NCI-H1105 (cell line): ENCODE results near the gene SYNGR1.
"Not testable (repeated sequence)": the region's sequence is repeated elsewhere in the genome, so short reads cannot be mapped to it uniquely, and the experiment has no call there.

Experiments used
- DNase-seq: peaks from one replicate; lab custom pipeline; 2025; lab: John Stamatoyannopoulos, UW

The SYNGR1 gene

DNA sequence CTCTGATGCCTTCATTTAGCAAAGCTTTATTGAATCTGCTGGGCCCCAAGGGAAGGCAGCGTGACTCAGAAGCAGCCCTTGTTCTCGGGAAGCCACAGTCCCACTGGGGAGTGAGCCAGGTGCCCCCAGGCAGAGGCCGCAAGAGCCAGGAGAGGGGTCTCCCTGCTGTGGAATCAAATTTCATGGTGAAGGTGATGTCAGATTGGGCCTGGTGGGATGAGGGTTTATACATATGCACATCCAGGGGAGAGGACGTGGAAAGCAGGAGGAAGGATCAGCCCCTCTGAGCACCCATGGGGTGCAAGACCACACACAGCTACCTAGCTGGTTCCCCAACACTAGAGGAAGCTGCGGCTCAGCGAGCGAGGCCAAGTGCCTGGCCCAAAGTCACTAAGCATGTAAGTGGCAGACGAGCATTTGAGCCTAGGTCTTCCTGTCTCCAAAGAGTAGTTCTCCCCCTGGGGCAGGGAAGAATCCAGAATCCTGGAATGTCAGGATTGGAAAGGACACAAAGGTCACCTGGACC, 2.0 kb downstream of the SYNGR1 start:
- DNase-seq: no peak

- no peak for DNase-seq
Observed at GRCh38 chr22:39352306-39352891, 2.6 kb downstream of the SYNGR1 start.

GRCh38 chr22:39353346-39353745, 3.6 kb downstream of the SYNGR1 start:
- no peak for DNase-seq

DNA sequence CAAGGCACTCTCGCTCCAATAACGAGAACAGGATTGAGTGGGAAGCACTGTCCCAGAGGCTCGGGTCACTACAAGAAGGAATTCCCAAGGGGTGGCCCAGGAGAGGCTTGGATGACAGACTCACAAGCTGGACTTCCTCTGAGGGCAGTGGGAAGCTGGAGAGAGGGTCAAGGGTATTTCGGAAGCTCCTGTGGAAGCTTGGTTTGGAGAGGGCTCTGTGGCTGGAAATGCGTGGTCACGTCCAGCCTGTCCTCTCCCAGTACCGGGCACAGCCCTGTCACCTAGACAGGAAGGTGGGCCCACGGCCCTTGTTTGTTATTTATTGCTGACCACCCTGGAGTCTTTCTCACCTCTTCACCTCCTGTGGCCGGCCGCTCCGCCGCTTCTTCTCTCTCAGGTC, 5.3 kb downstream of the SYNGR1 start:
- DNase-seq: no peak

DNA sequence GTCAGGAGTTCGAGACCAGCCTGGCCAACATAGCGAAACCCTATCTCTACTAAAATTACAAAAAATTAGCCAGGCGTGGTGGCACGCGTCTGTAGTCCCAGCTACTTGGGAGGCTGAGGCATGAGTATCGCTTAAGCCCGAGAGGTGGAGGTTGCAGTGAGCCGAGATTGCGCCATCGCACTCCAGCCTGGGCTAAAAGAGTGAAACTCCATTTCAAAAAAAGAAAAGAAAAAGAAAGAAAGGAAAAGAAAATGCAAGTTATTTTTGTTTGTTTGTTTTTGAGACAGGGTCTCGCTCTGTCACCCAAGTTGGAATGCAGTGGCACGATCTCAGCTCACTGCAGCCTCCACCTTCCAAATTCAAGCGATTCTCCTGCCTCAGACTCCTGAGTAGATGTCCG, 6.0 kb downstream of the SYNGR1 start:
- DNase-seq: not testable (repeated sequence)

DNA sequence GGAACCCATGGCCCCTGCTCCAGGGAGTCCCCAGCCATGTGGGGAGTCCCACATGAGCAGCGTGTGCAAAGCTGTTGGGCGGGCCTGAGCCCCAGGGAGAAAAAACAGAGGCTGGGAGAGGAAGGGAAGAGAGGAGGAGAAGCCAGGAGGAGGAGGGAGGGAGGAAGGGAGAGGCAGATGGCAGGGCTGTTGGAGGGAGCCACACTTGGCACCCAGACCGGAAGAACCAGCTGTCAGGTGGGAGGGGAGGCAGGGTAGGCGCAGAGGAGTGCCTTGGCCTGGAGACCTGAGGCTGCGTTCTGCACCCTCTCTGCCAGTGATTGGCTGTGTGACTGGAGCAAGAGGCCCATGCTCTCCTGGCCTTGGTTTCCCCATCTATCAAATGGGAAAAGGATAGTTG, 6.7 kb downstream of the SYNGR1 start:
- peak; percentile 2 for DNase-seq

GRCh38 chr22:39357110-39358108, 7.6 kb downstream of the SYNGR1 start:
- not testable (repeated sequence) for DNase-seq

- not testable (repeated sequence) for DNase-seq
Observed at GRCh38 chr22:39358197-39358596, 8.4 kb downstream of the SYNGR1 start.

DNA sequence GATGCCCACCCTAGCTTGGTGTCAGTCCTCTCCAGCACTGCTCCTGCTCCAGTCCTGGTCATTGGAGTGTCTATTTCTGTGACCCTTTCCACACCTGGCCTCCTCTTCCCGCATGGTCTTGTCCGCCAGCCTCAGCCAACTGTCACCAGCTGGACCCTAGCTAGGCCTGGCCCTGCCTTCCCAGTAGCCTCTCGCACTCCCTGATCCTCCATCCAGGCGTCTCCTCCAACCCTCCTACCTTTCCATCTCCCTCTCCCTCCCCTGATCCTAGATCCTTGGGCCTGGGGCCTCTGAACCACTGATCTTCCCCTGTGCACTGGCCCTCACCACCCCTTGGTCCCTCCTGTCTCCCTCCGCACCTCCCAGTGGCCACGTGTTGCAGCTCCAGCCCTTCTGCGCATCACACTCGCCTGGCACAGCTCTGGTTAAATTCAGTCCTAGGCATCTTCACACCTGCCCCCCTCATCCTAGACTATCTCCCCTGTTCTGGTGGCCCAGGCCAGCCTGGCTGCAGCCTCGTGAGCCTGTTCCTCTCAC, 9.9 kb downstream of the SYNGR1 start:
- no peak for DNase-seq

GRCh38 chr22:39360242-39360641, 10.5 kb downstream of the SYNGR1 start:
- no peak for DNase-seq

- DNase-seq: no peak
Observed at GRCh38 chr22:39360674-39361413, 11.1 kb downstream of the SYNGR1 start.

DNA sequence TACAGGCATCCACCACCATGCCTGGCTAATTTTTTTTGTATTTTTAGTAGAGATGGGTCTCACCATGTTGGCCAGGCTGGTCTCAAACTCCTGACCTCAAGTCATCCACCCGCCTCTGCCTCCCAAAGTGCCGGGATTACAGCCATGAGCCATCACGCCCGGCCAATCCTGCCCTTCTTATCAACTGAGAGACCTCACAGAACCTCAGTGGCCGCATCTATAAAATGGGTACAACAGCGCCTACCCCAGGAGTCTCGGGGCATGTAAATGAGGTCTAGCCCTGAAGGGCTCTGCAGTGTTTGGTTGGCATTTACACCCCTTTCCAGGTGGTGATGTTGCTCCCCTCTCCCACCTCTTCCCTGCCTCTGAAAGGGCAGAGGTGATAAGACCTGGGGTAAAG, 11.7 kb downstream of the SYNGR1 start:
- no peak for DNase-seq

DNA sequence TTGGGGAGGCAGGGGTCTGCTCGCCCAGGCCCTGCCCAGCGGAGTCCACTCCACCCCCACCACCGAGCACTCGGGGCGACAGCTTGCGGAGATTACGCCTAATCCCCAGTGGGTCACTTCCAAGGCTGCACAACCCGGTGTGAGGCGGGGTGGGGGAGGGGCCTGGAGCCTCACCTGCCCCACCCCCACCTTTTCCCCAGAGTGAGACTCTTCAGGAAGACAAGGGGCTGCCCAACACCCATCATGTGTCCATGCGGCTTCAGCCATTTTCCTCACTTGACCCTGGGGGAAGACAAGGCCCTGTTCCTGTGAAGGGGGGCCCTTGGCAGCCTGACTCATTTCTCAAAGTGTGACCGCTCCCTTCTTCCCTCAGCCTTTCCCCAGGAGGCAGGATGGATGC, 12.5 kb downstream of the SYNGR1 start:
- DNase-seq: no peak

DNA sequence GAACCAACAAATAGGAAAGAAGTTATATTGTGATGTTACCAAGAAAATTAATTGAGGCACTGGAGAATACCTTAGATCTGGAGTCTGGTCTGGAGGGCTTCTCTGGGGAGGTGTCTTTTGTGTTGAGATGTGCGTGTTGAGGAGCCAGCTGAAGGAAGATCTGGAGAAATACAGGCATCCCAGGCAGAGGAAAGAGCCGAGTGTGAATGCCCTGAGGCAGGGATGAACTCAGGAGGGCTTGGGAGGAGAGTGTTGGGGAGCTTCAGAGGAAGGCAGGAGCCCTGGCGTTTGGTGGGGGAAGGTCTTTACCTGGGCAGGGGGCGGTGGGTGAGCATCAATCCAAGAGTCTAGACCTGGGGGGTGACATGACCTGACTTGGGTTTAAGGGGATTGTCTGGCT, 13.1 kb downstream of the SYNGR1 start:
- DNase-seq: no peak

- no peak for DNase-seq
Observed at GRCh38 chr22:39363751-39364515, 14.1 kb downstream of the SYNGR1 start.

DNA sequence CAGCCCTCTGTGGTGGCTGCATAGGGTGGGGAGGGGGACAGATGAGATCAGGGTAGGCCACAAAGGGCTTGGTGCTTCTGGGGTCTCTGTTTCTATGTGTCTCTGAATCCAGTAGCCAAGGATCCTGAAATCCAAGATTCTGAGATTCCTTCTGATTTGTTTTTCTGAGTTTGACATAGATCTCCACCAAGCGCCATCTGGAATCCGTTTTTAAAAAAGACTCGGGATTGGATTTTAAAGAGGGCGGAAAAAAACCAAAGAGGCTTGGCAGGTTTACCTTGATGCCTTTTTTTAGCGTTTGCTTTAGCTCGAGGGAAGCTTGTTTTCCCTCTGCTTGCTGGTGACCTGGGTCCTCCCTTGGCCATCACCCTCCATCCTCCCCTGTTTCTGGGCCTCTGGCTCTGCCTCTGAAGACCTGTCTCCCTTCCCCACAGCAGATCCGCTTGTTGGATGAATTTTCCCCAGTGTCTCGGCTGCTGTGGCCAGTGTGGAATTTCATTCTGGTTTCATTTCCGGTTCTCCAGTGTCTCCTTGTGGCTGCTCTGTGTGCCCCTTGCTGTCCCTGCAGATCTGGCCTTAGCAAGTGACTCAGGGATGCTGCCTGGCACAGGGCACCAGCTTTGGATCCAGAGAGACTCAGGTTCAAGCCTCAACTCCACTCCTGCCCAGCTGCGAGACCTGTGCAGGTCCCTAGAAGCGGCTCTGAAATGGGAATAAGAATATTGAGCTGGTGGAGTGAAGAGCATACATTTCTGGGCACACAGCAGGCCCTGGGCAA, 15.1 kb downstream of the SYNGR1 start:
- DNase-seq: no peak

GRCh38 chr22:39365492-39365780, 15.6 kb downstream of the SYNGR1 start:
- DNase-seq: no peak

- no peak for DNase-seq
Observed at GRCh38 chr22:39367035-39367434, 17.2 kb downstream of the SYNGR1 start.

GRCh38 chr22:39368461-39368911, 18.7 kb downstream of the SYNGR1 start:
- no peak for DNase-seq

DNA sequence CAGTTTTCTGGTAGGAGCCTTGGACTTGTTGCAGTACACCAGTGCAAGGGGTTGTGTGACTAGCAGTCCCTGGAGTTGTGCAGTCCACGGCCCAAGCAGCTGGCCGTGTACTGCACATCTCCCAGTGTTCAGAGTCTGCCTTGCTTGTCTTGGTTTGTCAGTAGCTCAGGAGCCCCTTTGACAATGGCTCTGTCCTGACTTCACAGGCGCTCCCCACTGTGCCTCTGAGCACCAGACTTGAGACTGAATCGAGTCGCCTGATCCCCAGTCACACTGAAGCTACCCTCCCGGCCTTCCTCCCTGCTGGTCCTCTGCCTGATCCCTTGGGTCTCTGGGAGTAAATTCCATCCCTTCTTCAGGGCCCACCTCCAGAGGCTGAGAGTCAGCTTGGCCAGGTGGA, 19.4 kb downstream of the SYNGR1 start:
- no peak for DNase-seq

DNA sequence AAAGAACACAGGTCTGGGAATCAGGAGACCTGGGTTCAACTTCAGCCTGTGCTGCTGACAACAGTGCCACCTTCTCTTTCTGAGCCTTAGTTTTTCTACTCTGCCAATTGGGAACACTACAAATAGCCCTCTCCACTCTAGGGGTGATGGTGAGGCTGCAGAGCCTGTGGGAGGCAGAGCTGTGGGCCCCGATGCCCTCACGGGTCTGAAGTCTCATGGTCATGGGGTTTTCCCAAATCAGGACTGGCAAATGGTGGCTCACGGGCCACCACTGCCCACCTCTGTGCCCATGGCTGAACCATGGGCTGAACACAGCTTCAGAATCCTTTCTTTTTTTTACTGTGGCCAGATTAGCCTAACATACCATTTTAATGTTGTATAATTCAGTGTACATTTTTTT, 19.8 kb downstream of the SYNGR1 start:
- DNase-seq: no peak
